ENCODE measurements around the gene ASPHD1. TPM values are rescaled to one million over a fixed set of nuclear protein-coding genes. Genes with fewer than 3 reads are reported as not detected.
A peak's percentile ranks its signal among the peaks of the same experiment; 100 is the strongest.

ASPHD1 gene
- polyA plus RNA-seq, 1 of the 3 experiments (the other 2 are of a cell fraction) = 35.1 TPM

DNA sequence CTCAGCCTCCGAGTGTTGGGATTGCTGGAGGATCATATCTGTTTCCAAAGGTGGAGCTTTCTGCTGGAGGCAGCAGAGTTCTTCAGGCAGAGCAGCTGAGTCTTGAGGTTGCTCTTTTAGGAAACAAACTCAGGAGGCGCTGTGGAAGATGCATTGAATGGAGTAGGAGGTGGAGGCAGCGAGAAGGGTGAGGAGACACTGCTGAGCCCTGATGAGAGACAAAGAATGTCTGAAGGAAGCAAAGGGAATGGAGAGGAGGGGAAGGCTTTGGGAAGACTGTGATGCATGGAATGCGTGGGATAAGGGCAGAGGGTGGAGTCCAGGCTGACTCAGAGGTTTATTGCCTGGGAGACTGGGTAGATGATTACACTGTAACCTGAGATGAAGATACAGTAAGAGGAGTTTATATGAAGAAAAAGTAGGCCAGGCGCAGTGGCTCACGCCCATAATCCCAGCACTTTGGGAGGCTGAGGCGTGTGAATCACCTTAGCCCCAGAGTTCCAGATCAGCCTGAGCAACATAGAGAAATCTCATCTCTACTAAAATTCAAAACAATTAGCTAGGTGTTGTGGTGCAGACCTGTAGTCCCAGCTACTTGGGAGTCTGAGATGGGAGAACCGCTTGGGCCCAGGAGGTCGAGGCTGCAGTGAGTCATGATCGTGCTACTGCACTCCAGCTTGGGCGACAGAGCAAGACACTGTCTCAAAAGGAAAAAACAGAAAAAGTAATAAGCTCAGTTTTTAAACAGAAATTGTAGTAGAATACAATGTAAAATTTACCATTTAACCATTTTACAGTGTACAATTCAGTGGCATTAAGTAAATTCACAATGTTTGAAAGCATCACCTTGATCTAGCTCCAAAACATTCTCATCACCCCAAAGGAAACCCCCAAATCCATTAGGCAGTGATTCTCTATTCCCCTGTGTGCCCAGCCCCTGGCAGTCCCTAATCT lies 43.8 kb downstream of the ASPHD1 start (continued):
- TF ChIP-seq, protein P1, sequence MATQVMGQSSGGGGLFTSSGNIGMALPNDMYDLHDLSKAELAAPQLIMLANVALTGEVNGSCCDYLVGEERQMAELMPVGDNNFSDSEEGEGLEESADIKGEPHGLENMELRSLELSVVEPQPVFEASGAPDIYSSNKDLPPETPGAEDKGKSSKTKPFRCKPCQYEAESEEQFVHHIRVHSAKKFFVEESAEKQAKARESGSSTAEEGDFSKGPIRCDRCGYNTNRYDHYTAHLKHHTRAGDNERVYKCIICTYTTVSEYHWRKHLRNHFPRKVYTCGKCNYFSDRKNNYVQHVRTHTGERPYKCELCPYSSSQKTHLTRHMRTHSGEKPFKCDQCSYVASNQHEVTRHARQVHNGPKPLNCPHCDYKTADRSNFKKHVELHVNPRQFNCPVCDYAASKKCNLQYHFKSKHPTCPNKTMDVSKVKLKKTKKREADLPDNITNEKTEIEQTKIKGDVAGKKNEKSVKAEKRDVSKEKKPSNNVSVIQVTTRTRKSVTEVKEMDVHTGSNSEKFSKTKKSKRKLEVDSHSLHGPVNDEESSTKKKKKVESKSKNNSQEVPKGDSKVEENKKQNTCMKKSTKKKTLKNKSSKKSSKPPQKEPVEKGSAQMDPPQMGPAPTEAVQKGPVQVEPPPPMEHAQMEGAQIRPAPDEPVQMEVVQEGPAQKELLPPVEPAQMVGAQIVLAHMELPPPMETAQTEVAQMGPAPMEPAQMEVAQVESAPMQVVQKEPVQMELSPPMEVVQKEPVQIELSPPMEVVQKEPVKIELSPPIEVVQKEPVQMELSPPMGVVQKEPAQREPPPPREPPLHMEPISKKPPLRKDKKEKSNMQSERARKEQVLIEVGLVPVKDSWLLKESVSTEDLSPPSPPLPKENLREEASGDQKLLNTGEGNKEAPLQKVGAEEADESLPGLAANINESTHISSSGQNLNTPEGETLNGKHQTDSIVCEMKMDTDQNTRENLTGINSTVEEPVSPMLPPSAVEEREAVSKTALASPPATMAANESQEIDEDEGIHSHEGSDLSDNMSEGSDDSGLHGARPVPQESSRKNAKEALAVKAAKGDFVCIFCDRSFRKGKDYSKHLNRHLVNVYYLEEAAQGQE (IDR thresholded peaks at IDR 0.05; ENCODE audit: low read depth, low read length) = peak; percentile 35; the same call in 1 of the 2 replicates
- 0 out of 2 replicates have a peak, but pooled peaks have one; percentile 16 for TF ChIP-seq TCF12 (IDR thresholded peaks at IDR 0.05)
- peak; percentile 73 for TF ChIP-seq POLR2AphosphoS5 (IDR thresholded peaks at IDR 0.05; ENCODE audit: low read depth, low read length)
- TF ChIP-seq FOSL2 (IDR thresholded peaks at IDR 0.05; ENCODE audit: borderline replicate concordance, low read depth) = peak; percentile 59
- TF ChIP-seq, protein P2, sequence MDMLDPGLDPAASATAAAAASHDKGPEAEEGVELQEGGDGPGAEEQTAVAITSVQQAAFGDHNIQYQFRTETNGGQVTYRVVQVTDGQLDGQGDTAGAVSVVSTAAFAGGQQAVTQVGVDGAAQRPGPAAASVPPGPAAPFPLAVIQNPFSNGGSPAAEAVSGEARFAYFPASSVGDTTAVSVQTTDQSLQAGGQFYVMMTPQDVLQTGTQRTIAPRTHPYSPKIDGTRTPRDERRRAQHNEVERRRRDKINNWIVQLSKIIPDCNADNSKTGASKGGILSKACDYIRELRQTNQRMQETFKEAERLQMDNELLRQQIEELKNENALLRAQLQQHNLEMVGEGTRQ (IDR thresholded peaks at IDR 0.05; ENCODE audit: borderline replicate concordance, low read depth, low read length) = no peak
- TF ChIP-seq SIN3A (IDR thresholded peaks at IDR 0.05; ENCODE audit: borderline replicate concordance, low read depth, low read length) = peak; percentile 8; the same call in 1 of the 2 replicates

DNA sequence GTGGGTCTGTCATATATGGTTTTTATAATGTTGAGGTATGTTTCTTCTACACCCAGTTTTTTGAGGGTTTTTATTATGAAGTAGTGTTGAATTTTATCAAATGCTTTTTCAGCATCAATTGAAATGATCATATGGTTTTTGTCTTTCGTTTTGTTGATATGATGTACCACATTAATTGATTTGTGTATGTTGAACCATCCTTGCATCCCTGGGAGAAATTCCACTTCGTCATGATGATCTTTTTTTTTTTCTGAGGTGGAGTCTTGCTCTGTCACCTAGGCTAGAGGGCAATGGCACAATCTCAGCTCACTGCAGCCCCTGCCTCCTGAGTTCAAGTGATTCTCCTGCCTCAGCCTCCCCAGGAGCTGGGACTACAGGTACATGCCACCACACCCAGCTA lies 47.6 kb downstream of the ASPHD1 start:
- Histone ChIP-seq H3K4me1 (ENCODE audit: control insufficient read depth in 1 of 2, insufficient read depth in 2 of 2, low read depth in 1 of 2, low read length in 1 of 2) (0 out of 4 replicates have a peak, but pooled peaks cover 0 to 9% of the 10 kb centered on the region in 2 experiments), H4K20me1 (ENCODE audit: insufficient read depth) (no peaks in the 10 kb centered on the region), H3K27me3 (ENCODE audit: insufficient read depth) (no peaks in the 10 kb centered on the region), H3K4me3 (ENCODE audit: low read depth in 2 of 2, low read length in 1 of 2) (no peak overlapping the region), H2AFZ (ENCODE audit: low read depth) (no peak overlapping the region), H3K9ac (no peak overlapping the region), H3K79me2 (ENCODE audit: insufficient read depth) (no peaks in the 10 kb centered on the region), H3K9me3 (no peaks in the 10 kb centered on the region), H3K4me2 (no peak overlapping the region), H3K9me2 (no peaks in the 10 kb centered on the region), H3K27ac (ENCODE audit: low read depth in 2 of 2, low read length in 1 of 2) (no peak overlapping the region), H3F3A (replicated peaks; ENCODE audit: insufficient read depth) (peaks cover 23% of the 10 kb centered on the region), H3K36me3 (replicated peaks in 1 of 2; ENCODE audit: control insufficient read depth in 1 of 2, insufficient read depth in 2 of 2, low read length in 1 of 2) (no peaks in the 10 kb centered on the region)
- DNase-seq = no peak
- ChIA-PET POLR2A (no interaction called here), CTCF (interaction anchor here (0.6 kb wide), 1 partner anchor 46 kb away, joined by 3 read pairs; no protein-coding TSS in a partner anchor)
- WGBS (ENCODE audit: low lambda C conversion rate) = 54% methylated on average over 2 of the region's 2 CpGs
- TF ChIP-seq YY1 (IDR thresholded peaks at IDR 0.05; ENCODE audit: low read depth) (no peak), GATA2 (CRISPR knock-in tag; IDR thresholded peaks at IDR 0.05) (no peak), FOXM1 (IDR thresholded peaks at IDR 0.05; ENCODE audit: low read depth) (no peak)

Measured in SK-N-SH (cell line).